ENCODE data around the gene FAM184B. TPM values are rescaled to one million over a fixed set of nuclear protein-coding genes. Genes with fewer than 3 reads are reported as not detected.

The FAM184B gene
- total and polyA plus RNA-seq, 2 of the 4 experiments (the other 2 are of a cell fraction), result 0.07 to 0.18 TPM

DNA sequence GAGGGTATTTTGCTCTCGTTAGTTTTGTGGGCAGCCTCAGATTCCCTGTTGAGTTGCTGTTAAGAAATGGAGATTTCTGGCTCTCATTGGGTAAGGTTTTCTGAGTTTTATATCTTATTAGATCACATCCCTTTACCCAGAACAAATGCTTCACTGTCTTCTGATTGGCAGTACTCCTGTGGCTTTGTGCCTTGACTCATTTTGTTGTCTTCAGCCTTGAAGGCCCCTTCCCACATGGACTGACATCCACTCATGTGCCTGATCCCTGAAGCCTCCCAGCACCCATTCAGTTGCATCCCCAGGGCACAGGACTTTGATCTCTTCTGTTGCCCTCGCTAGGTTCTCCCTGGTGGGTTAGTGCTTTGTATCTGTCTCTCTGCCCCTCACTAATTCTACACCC lies 156.6 kb downstream of the FAM184B start:
- Histone ChIP-seq H4K8ac (ENCODE audit: low read depth in 2 of 2, low read length in 2 of 2) (no peak overlapping the region), H4K91ac (ENCODE audit: insufficient read depth, low read depth, low read length) (no peak overlapping the region), H2BK15ac (ENCODE audit: low read depth, low read length) (no peak overlapping the region), H2BK5ac (ENCODE audit: low read depth, low read length, poor library complexity, severe bottlenecking) (no peak overlapping the region), H2BK120ac (ENCODE audit: low read depth, low read length) (no peak overlapping the region), H2AK9ac (replicated peaks; ENCODE audit: low read depth, low read length, poor library complexity) (no peak overlapping the region), H3K27me3 (ENCODE audit: control insufficient read depth, insufficient read depth, low read length) (no peaks in the 10 kb centered on the region), H3K4me3 (ENCODE audit: insufficient read depth, low read depth, low read length) (no peak overlapping the region), H3K14ac (replicated peaks; ENCODE audit: low read depth, low read length) (no peak overlapping the region), H2AK5ac (ENCODE audit: low read depth, low read length) (no peak overlapping the region), H2BK20ac (ENCODE audit: low read depth, low read length) (no peak overlapping the region), H3K4me2 (ENCODE audit: low read depth, low read length) (no peak overlapping the region), H4K20me1 (ENCODE audit: insufficient read depth, low read length) (peaks cover 20% of the 10 kb centered on the region; the same call in 1 of the 2 replicates), H4K5ac (ENCODE audit: low read depth, low read length) (no peak overlapping the region), H3K4ac (ENCODE audit: low read depth, low read length) (no peak overlapping the region), H3K9me3 (ENCODE audit: control insufficient read depth, insufficient read depth, low read length) (no peaks in the 10 kb centered on the region), H3K36me3 (ENCODE audit: control insufficient read depth, insufficient read depth, low read length) (peaks cover 64% of the 10 kb centered on the region), H3K79me1 (ENCODE audit: low read depth in 1 of 2, low read length in 2 of 2) (peaks cover 36 to 53% of the 10 kb centered on the region in 2 experiments), H3K23ac (ENCODE audit: low read depth, low read length) (no peak overlapping the region), H3K27ac (ENCODE audit: insufficient read depth, low read length) (no peak overlapping the region), H3K4me1 (ENCODE audit: control insufficient read depth, insufficient read depth, low read length) (no peaks in the 10 kb centered on the region), H3K18ac (ENCODE audit: low read depth, low read length) (no peak overlapping the region), H3K56ac (ENCODE audit: extremely low read depth, insufficient read depth, low read length) (no peak overlapping the region), H3K9ac (ENCODE audit: low read depth, low read length) (no peak overlapping the region), H2AFZ (replicated peaks; ENCODE audit: low read length, poor library complexity) (no peak overlapping the region), H3K9me1 (ENCODE audit: insufficient read depth, low read length) (peaks cover 5% of the 10 kb centered on the region; the same call in 1 of the 2 replicates)
- DNase-seq (no peak), ATAC-seq (ENCODE audit: low read depth) (no peak)
- TSS peak; percentile 9 for BruUV-seq (replicated peaks)
- POLR2A ChIA-PET (ENCODE audit: unreplicated experiment), result no interaction called here
- WGBS, 2 experiments (ENCODE audit: extremely low coverage in 2 of 2, insufficient read length in 1 of 2), result no CpG with 5 or more reads among the region's 2 CpGs
- no peak for TF ChIP-seq CEBPB (IDR thresholded peaks at IDR 0.05; ENCODE audit: low read depth, low read length)
- no peak for TF ChIP-seq MAZ (IDR thresholded peaks at IDR 0.05; ENCODE audit: borderline replicate concordance, low read depth, low read length)
- TF ChIP-seq, protein P1, sequence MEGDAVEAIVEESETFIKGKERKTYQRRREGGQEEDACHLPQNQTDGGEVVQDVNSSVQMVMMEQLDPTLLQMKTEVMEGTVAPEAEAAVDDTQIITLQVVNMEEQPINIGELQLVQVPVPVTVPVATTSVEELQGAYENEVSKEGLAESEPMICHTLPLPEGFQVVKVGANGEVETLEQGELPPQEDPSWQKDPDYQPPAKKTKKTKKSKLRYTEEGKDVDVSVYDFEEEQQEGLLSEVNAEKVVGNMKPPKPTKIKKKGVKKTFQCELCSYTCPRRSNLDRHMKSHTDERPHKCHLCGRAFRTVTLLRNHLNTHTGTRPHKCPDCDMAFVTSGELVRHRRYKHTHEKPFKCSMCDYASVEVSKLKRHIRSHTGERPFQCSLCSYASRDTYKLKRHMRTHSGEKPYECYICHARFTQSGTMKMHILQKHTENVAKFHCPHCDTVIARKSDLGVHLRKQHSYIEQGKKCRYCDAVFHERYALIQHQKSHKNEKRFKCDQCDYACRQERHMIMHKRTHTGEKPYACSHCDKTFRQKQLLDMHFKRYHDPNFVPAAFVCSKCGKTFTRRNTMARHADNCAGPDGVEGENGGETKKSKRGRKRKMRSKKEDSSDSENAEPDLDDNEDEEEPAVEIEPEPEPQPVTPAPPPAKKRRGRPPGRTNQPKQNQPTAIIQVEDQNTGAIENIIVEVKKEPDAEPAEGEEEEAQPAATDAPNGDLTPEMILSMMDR (conservative IDR thresholded peaks at IDR 0.05; ENCODE audit: low read depth, low read length), result no peak
- no peak for TF ChIP-seq RFX5 (IDR thresholded peaks at IDR 0.05; ENCODE audit: low read depth, low read length)
- TF ChIP-seq POLR2A (IDR thresholded peaks at IDR 0.05; ENCODE audit: low read depth, low read length), result no peak
- no peak for TF ChIP-seq RAD21 (IDR thresholded peaks at IDR 0.05; ENCODE audit: low read length)
- TF ChIP-seq, protein P2, sequence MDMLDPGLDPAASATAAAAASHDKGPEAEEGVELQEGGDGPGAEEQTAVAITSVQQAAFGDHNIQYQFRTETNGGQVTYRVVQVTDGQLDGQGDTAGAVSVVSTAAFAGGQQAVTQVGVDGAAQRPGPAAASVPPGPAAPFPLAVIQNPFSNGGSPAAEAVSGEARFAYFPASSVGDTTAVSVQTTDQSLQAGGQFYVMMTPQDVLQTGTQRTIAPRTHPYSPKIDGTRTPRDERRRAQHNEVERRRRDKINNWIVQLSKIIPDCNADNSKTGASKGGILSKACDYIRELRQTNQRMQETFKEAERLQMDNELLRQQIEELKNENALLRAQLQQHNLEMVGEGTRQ (IDR thresholded peaks at IDR 0.05; ENCODE audit: low read depth, low read length), result no peak
- TF ChIP-seq MXI1 (IDR thresholded peaks at IDR 0.05; ENCODE audit: borderline replicate concordance, low read depth, low read length), result no peak
- no peak for TF ChIP-seq CHD1 (IDR thresholded peaks at IDR 0.05; ENCODE audit: low read depth, low read length)
- TF ChIP-seq, protein P3, sequence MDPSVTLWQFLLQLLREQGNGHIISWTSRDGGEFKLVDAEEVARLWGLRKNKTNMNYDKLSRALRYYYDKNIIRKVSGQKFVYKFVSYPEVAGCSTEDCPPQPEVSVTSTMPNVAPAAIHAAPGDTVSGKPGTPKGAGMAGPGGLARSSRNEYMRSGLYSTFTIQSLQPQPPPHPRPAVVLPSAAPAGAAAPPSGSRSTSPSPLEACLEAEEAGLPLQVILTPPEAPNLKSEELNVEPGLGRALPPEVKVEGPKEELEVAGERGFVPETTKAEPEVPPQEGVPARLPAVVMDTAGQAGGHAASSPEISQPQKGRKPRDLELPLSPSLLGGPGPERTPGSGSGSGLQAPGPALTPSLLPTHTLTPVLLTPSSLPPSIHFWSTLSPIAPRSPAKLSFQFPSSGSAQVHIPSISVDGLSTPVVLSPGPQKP (IDR thresholded peaks at IDR 0.05; ENCODE audit: borderline replicate concordance, low read depth, low read length), result no peak
- TF ChIP-seq SMC3 (IDR thresholded peaks at IDR 0.05; ENCODE audit: low read depth, low read length), result no peak
- TF ChIP-seq FOS (IDR thresholded peaks at IDR 0.05; ENCODE audit: low read depth, low read length), result no peak
- no peak for TF ChIP-seq RCOR1 (IDR thresholded peaks at IDR 0.05; ENCODE audit: insufficient replicate concordance, low read length)
- no peak for TF ChIP-seq NFE2L2 (IDR thresholded peaks at IDR 0.05; ENCODE audit: low read depth, low read length)
- TF ChIP-seq MAFK (IDR thresholded peaks at IDR 0.05; ENCODE audit: low read depth, low read length), result no peak
- no peak for TF ChIP-seq BHLHE40 (IDR thresholded peaks at IDR 0.05; ENCODE audit: low read depth, low read length)
- dilution Hi-C loops (cut with HindIII; ENCODE audit: low sequenced_read_pairs, unreplicated experiment) (no loop called here), in situ Hi-C loops (cut with MboI; ENCODE audit: low sequenced_read_pairs) (loop anchor here (25.0 kb wide), 1 partner anchor 962 kb away; no protein-coding TSS in a partner anchor), intact Hi-C loops (cut with micrococcal nuclease) (no loop called here)
- CTCF ChIA-PET, result no interaction called here
